D721Med (cell line): ENCODE results near the gene SORBS1.
"Not testable (repeated sequence)": the region's sequence is repeated elsewhere in the genome, so short reads cannot be mapped to it uniquely, and the experiment has no call there.

Experiments
- DNase-seq: peaks from one replicate; pipeline ENCODE4 v3.0.0; 2011; ENCODE audit warnings: low spot score; ENCODE audit not compliant: insufficient read length
- FAIRE-seq: peaks from 2 replicates; lab custom pipeline; 2011; peaks lifted over from hg19 to GRCh38; lab: Jason Lieb, UNC
- CTCF ChIP-seq: IDR thresholded peaks from 2 replicates; pipeline ENCODE4 v1.5.1; 2012; ENCODE audit warnings: mild to moderate bottlenecking, control low read depth; ENCODE audit not compliant: insufficient read depth; ENCODE audit errors: missing control alignments

SORBS1 gene

GRCh38 chr10:95356190-95356955 is 204.8 kb downstream of the SORBS1 start:
- DNase-seq = no peak
- TF ChIP-seq CTCF = no peak
- no peak for FAIRE-seq

GRCh38 chr10:95355301-95355700 is 205.9 kb downstream of the SORBS1 start:
- DNase-seq (no peak), FAIRE-seq (no peak)
- no peak for TF ChIP-seq CTCF

- no peak for DNase-seq
- FAIRE-seq = no peak
- TF ChIP-seq CTCF = no peak
Measured at GRCh38 chr10:95354110-95354509, 207.1 kb downstream of the SORBS1 start.

- DNase-seq = no peak
- no peak for TF ChIP-seq CTCF
- no peak for FAIRE-seq
Measured at GRCh38 chr10:95353123-95353522, 208.0 kb downstream of the SORBS1 start.

GRCh38 chr10:95352684-95353083 is 208.5 kb downstream of the SORBS1 start:
- no peak for DNase-seq
- FAIRE-seq = no peak
- no peak for TF ChIP-seq CTCF

GRCh38 chr10:95350830-95351228 is 210.3 kb downstream of the SORBS1 start:
- no peak for TF ChIP-seq CTCF
- DNase-seq = no peak
- FAIRE-seq = no peak

GRCh38 chr10:95350219-95350829 is 210.8 kb downstream of the SORBS1 start:
- DNase-seq = no peak
- FAIRE-seq = no peak
- TF ChIP-seq CTCF = no peak

- not testable (repeated sequence) for FAIRE-seq, DNase-seq
Measured at GRCh38 chr10:95347402-95347766, 213.8 kb downstream of the SORBS1 start.
